H1 (cell line): ENCODE results near the gene PEAK3. TPM values are rescaled to one million over a fixed set of nuclear protein-coding genes. Genes with fewer than 3 reads are reported as not detected.

Experiments
- BACH1 ChIP-seq: IDR thresholded peaks from 2 replicates; pipeline ENCODE4 v1.6.1; 2012; ENCODE audit warnings: low read length, improper control_type of control experiment
- BRCA1 ChIP-seq: IDR thresholded peaks from 2 replicates; pipeline ENCODE4 v1.6.1; 2012; ENCODE audit warnings: low read depth, low read length, improper control_type of control experiment
- CHD2 ChIP-seq: IDR thresholded peaks from 2 replicates; pipeline ENCODE4 v1.6.1; 2012; ENCODE audit warnings: low read length, improper control_type of control experiment
- GABPA ChIP-seq: IDR thresholded peaks from 2 replicates; pipeline ENCODE4 v1.6.1; 2011; ENCODE audit warnings: mild to moderate bottlenecking, low read length, moderate library complexity, borderline replicate concordance; ENCODE audit not compliant: insufficient read depth
- KDM4A ChIP-seq: IDR thresholded peaks from one replicate; pipeline ENCODE4 v1.7.1; 2012; ENCODE audit warnings: low read depth, mild to moderate bottlenecking, moderate library complexity, low read length, inconsistent platforms; ENCODE audit not compliant: severe bottlenecking
- NANOG ChIP-seq: IDR thresholded peaks from 2 replicates; pipeline ENCODE4 v1.6.1; 2011; ENCODE audit warnings: low read length, low read depth, mild to moderate bottlenecking, inconsistent platforms; ENCODE audit not compliant: insufficient read depth, poor library complexity, severe bottlenecking
- NRF1 ChIP-seq: IDR thresholded peaks from 2 replicates; pipeline ENCODE4 v1.6.1; 2011; ENCODE audit warnings: mild to moderate bottlenecking, low read depth, low read length, improper control_type of control experiment
- RXRA ChIP-seq: IDR thresholded peaks from 2 replicates; pipeline ENCODE4 v1.6.1; 2011; ENCODE audit warnings: low read depth, mild to moderate bottlenecking, low read length, moderate library complexity; ENCODE audit not compliant: insufficient read depth
- SAP30 ChIP-seq: fragments of 300-600 bp; sonication (generic); IDR thresholded peaks from 2 replicates; pipeline ENCODE4 v1.7.1; 2012; ENCODE audit warnings: low read length, moderate library complexity, mild to moderate bottlenecking, inconsistent platforms; ENCODE audit not compliant: insufficient read depth, insufficient replicate concordance
- SIX5 ChIP-seq: IDR thresholded peaks from 2 replicates; pipeline ENCODE4 v1.6.1; 2011; ENCODE audit warnings: mild to moderate bottlenecking, low read depth, low read length
- SUZ12 ChIP-seq: fragments of 200-600 bp; sonication (generic); IDR thresholded peaks from 2 replicates; pipeline ENCODE4 v1.6.1; 2012; ENCODE audit warnings: mild to moderate bottlenecking, inconsistent platforms, low read length, moderate library complexity, mixed read lengths
- polyA plus RNA-seq, 7 experiments: library from polyadenylated mRNA; depleted of rRNA in 3 of 7; stranded (reverse) in 5 of 7; unstranded in 2 of 7; fragments of >200 nt in 5 of 7; fragments of 200-250 nt in 2 of 7; gene quantifications; 1 replicate in 5 of 7; 2 replicates in 1 of 7; 4 replicates in 1 of 7; pipeline versions ENCODE4 v1.2.1 to v1.2.3, GENCODE V29; 2011 to 2013; ENCODE audit warnings: missing spikeins in 2 of 7, mixed read lengths in 2 of 7
- total RNA-seq: library from RNA; stranded (reverse); fragmentation: NEBNext Ultra II Directional; extraction: Animal tissue kit (Norgen Biotek cat#: 25700); gene quantifications from 2 replicates; pipeline ENCODE4 v1.2.1, GENCODE V29; 2021
- TF ChIP-seq, protein P1 (sequence below): IDR thresholded peaks from 2 replicates; pipeline ENCODE4 v1.6.1; 2012; ENCODE audit warnings: inconsistent platforms

PEAK3 gene
- total and polyA plus RNA-seq, 2 of the 8 experiments (the other 6 are each of a cell fraction or from before 2014, with no cell fraction given) = not detected

- TF ChIP-seq, protein P1, sequence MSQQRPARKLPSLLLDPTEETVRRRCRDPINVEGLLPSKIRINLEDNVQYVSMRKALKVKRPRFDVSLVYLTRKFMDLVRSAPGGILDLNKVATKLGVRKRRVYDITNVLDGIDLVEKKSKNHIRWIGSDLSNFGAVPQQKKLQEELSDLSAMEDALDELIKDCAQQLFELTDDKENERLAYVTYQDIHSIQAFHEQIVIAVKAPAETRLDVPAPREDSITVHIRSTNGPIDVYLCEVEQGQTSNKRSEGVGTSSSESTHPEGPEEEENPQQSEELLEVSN = peak; percentile 99
- TF ChIP-seq SUZ12 = no peak
- TF ChIP-seq BRCA1 = no peak
- peak; percentile 79 for TF ChIP-seq NRF1
- peak; percentile 49 for TF ChIP-seq KDM4A
- no peak for TF ChIP-seq SIX5
- peak; percentile 84; the same call in 1 of the 2 replicates for TF ChIP-seq GABPA
- TF ChIP-seq CHD2 = peak; percentile 73
- no peak for TF ChIP-seq RXRA
- TF ChIP-seq BACH1 = no peak; the same call in 1 of the 2 replicates
- no peak for TF ChIP-seq SAP30
- TF ChIP-seq NANOG = no peak
These were observed 45.5 kb downstream of the PEAK3 start, which contains the start of the genes PLEKHJ1 and SF3A2 (continued) for GRCh38 chr19:2236314-2237050.
